ENCODE results near the gene ITIH3. TPM values are rescaled to one million over a fixed set of nuclear protein-coding genes. Genes with fewer than 3 reads are reported as not detected.

ITIH3 gene
- total RNA-seq, 3 donors from 2014 or later: 0.72 to 1.4 (median 0.89) TPM

Small RNA genes within 50 kb of the gene (microRNA-seq; reads per million reads assigned to microRNA genes)
- not detected for gene MIR8064

Other genes with a start within 250 kb of the ITIH3 start
- gene PBRM1, start 108.9 kb upstream of the ITIH3 start, total RNA-seq: 10 to 100 TPM; 48.5 to 86.1 (median 56.8) TPM
- gene GNL3, start 108.8 kb upstream of the ITIH3 start, total RNA-seq: 10 to 100 TPM; 39.2 to 54.4 (median 47.7) TPM
- 10 to 100 TPM; 24.4 to 36.0 (median 30.7) TPM for gene GLT8D1, start 89.0 kb upstream of the ITIH3 start, total RNA-seq
- 100 to 1,000 TPM in 1 of 3 donors, 10 to 100 TPM in 2; 61.0 to 105 (median 80.4) TPM for gene SPCS1, start 88.7 kb upstream of the ITIH3 start, total RNA-seq
- gene NEK4, start 23.9 kb upstream of the ITIH3 start, total RNA-seq: 10 to 100 TPM; 19.9 to 33.9 (median 20.2) TPM
- not detected for gene ITIH1, start 17.2 kb upstream of the ITIH3 start, total RNA-seq
- gene ITIH4, start 35.9 kb downstream of the ITIH3 start, total RNA-seq: 1 to 10 TPM; 1.9 to 6.0 (median 4.3) TPM
- gene MUSTN1, start 40.2 kb downstream of the ITIH3 start, total RNA-seq: 1 to 10 TPM; 1.9 to 5.3 (median 4.0) TPM
- 10 to 100 TPM in 2 of 3 donors, 1 to 10 TPM in 1; 9.3 to 14.8 (median 11.1) TPM for gene STIMATE, start 102.8 kb downstream of the ITIH3 start, total RNA-seq